DOHH2 (cell line): ENCODE results near the gene NF1.
"Not testable (repeated sequence)": the region's sequence is repeated elsewhere in the genome, so short reads cannot be mapped to it uniquely, and the experiment has no call there.

Experiments used
- H3F3A ChIP-seq: fragments of 200-600 bp; sonication (generic), shearing (Covaris generic); 2 replicates; pipeline ENCODE4 v1.6.0; 2016; ENCODE audit warnings: antibody characterized with exemption, mild to moderate bottlenecking; ENCODE audit not compliant: control insufficient read depth, insufficient read depth
- H3K27ac ChIP-seq: fragments of 200-600 bp; sonication (generic); 2 replicates; pipeline ENCODE4 v1.5.1; 2014; ENCODE audit warnings: low read depth, mild to moderate bottlenecking, low read length, moderate library complexity
- H3K27me3 ChIP-seq: fragments of 200-600 bp; sonication (generic); 2 replicates; pipeline ENCODE4 v1.6.1; 2014; ENCODE audit warnings: mild to moderate bottlenecking, low read length, mixed read lengths; ENCODE audit not compliant: control insufficient read depth
- H3K36me3 ChIP-seq: fragments of 200-600 bp; sonication (generic); 2 replicates; pipeline ENCODE4 v1.6.1; 2014; ENCODE audit warnings: mild to moderate bottlenecking, low read length, moderate library complexity, mixed read lengths; ENCODE audit not compliant: control insufficient read depth
- H3K4me1 ChIP-seq: fragments of 200-600 bp; sonication (generic); 2 replicates; pipeline ENCODE4 v1.6.1; 2014; ENCODE audit warnings: mild to moderate bottlenecking, low read length, mixed read lengths; ENCODE audit not compliant: control insufficient read depth
- H3K4me2 ChIP-seq: fragments of 200-600 bp; sonication (generic); 2 replicates; pipeline ENCODE4 v1.6.0; 2014; ENCODE audit warnings: mild to moderate bottlenecking, low read length, moderate library complexity
- H3K4me3 ChIP-seq: fragments of 200-600 bp; sonication (generic); 2 replicates; pipeline ENCODE4 v1.5.1; 2014; ENCODE audit warnings: mild to moderate bottlenecking, low read length, mixed read lengths
- H3K79me2 ChIP-seq: fragments of 200-600 bp; sonication (generic); 2 replicates; pipeline ENCODE4 v1.6.1; 2014; ENCODE audit warnings: mild to moderate bottlenecking, low read length, mixed read lengths; ENCODE audit not compliant: control insufficient read depth
- H3K9me2 ChIP-seq: fragments of 200-600 bp; sonication (generic); replicated peaks from 2 replicates; pipeline ENCODE4 v1.6.1; 2014; ENCODE audit warnings: mild to moderate bottlenecking, low read length, mixed read lengths; ENCODE audit not compliant: control insufficient read depth
- H3K9me3 ChIP-seq: fragments of 200-600 bp; sonication (generic); 2 replicates; pipeline ENCODE4 v1.6.1; 2014; ENCODE audit warnings: antibody characterized with exemption, low read length, mixed read lengths; ENCODE audit not compliant: control insufficient read depth, insufficient read depth
- H4K20me1 ChIP-seq: fragments of 200-600 bp; sonication (generic); 2 replicates; pipeline ENCODE4 v1.6.0; 2014; ENCODE audit warnings: low read depth, mild to moderate bottlenecking, antibody characterized with exemption, low read length, moderate library complexity; ENCODE audit not compliant: control insufficient read depth, insufficient read depth
- EZH2phosphoT487 ChIP-seq: fragments of 200-600 bp; sonication (generic); IDR thresholded peaks from 2 replicates; pipeline ENCODE4 v1.6.1; 2017; ENCODE audit warnings: borderline replicate concordance, mild to moderate bottlenecking, antibody characterized with exemption, low read length, moderate library complexity, mixed read lengths
- TF ChIP-seq, protein P1 (sequence below): fragments of 200-600 bp; sonication (generic); IDR thresholded peaks from one replicate; pipeline ENCODE4 v1.5.1; 2014; ENCODE audit warnings: antibody characterized with exemption, mild to moderate bottlenecking, low read depth, low read length; ENCODE audit not compliant: poor library complexity, severe bottlenecking

Gene NF1

GRCh38 chr17:31172388-31172787 is 77.6 kb downstream of the NF1 start:
- H3K27me3 ChIP-seq: no peaks in the 10 kb centered on the region
- H3K9me2 ChIP-seq: no peaks in the 10 kb centered on the region
- no peaks in the 10 kb centered on the region for H3K4me1 ChIP-seq
- H3K4me2 ChIP-seq: no peak overlapping the region
- no peaks in the 10 kb centered on the region for H3F3A ChIP-seq
- TF ChIP-seq EZH2phosphoT487: no peak
- TF ChIP-seq, protein P1, sequence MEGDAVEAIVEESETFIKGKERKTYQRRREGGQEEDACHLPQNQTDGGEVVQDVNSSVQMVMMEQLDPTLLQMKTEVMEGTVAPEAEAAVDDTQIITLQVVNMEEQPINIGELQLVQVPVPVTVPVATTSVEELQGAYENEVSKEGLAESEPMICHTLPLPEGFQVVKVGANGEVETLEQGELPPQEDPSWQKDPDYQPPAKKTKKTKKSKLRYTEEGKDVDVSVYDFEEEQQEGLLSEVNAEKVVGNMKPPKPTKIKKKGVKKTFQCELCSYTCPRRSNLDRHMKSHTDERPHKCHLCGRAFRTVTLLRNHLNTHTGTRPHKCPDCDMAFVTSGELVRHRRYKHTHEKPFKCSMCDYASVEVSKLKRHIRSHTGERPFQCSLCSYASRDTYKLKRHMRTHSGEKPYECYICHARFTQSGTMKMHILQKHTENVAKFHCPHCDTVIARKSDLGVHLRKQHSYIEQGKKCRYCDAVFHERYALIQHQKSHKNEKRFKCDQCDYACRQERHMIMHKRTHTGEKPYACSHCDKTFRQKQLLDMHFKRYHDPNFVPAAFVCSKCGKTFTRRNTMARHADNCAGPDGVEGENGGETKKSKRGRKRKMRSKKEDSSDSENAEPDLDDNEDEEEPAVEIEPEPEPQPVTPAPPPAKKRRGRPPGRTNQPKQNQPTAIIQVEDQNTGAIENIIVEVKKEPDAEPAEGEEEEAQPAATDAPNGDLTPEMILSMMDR: no peak
- H3K27ac ChIP-seq: no peak overlapping the region
- H3K4me3 ChIP-seq: no peak overlapping the region
- no peaks in the 10 kb centered on the region for H4K20me1 ChIP-seq
- no peaks in the 10 kb centered on the region for H3K79me2 ChIP-seq
- peaks cover 7% of the 10 kb centered on the region for H3K36me3 ChIP-seq
- H3K9me3 ChIP-seq: no peaks in the 10 kb centered on the region

DNA sequence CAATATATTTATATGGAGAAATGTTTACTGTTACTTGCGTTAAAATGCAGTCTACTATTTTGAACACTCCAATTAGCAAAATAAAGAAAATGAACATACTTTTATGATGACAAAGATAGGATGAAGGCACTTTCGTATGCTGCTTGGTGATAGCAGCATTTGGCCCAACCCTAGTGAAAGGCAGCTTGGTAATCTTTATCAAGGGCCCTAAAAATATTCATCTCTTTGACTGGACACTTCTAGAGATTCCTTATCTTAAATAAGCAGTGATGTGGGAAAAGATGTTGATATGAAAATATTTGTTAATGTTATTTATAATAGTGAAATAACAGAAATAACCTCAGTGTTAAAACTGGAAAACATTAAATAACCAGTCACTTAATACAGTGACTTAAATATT is 79.4 kb downstream of the NF1 start:
- H3K79me2 ChIP-seq: no peaks in the 10 kb centered on the region
- no peaks in the 10 kb centered on the region for H3K9me3 ChIP-seq
- no peak overlapping the region for H3K4me3 ChIP-seq
- no peak overlapping the region for H3K27ac ChIP-seq
- no peaks in the 10 kb centered on the region for H3K9me2 ChIP-seq
- no peaks in the 10 kb centered on the region for H4K20me1 ChIP-seq
- H3K36me3 ChIP-seq: peaks cover 7% of the 10 kb centered on the region
- H3F3A ChIP-seq: no peaks in the 10 kb centered on the region
- H3K27me3 ChIP-seq: no peaks in the 10 kb centered on the region
- no peaks in the 10 kb centered on the region for H3K4me1 ChIP-seq
- H3K4me2 ChIP-seq: no peak overlapping the region
- no peak for TF ChIP-seq EZH2phosphoT487
- TF ChIP-seq, protein P1: no peak

GRCh38 chr17:31175237-31175636 is 80.5 kb downstream of the NF1 start:
- Histone ChIP-seq H3K4me3 (no peak overlapping the region), H3K4me1 (no peaks in the 10 kb centered on the region), H3K27me3 (no peaks in the 10 kb centered on the region)

GRCh38 chr17:31176143-31176542 is 81.4 kb downstream of the NF1 start:
- not testable (repeated sequence) for H3K4me2 ChIP-seq, H4K20me1 ChIP-seq, H3K9me2 ChIP-seq, H3K4me1 ChIP-seq, H3K27ac ChIP-seq, H3K79me2 ChIP-seq, H3K36me3 ChIP-seq, H3K9me3 ChIP-seq, H3K27me3 ChIP-seq, H3F3A ChIP-seq, H3K4me3 ChIP-seq

More at GRCh38 chr17:31175237-31175636, 80.5 kb downstream of the NF1 start:
- Histone ChIP-seq H3K4me2 (no peak overlapping the region), H3K79me2 (no peaks in the 10 kb centered on the region), H3K9me3 (no peaks in the 10 kb centered on the region), H3K27ac (no peak overlapping the region), H4K20me1 (no peaks in the 10 kb centered on the region), H3K9me2 (no peaks in the 10 kb centered on the region), H3K36me3 (peaks cover 3% of the 10 kb centered on the region), H3F3A (no peaks in the 10 kb centered on the region)
- no peak for TF ChIP-seq EZH2phosphoT487
- TF ChIP-seq, protein P1: no peak

DNA sequence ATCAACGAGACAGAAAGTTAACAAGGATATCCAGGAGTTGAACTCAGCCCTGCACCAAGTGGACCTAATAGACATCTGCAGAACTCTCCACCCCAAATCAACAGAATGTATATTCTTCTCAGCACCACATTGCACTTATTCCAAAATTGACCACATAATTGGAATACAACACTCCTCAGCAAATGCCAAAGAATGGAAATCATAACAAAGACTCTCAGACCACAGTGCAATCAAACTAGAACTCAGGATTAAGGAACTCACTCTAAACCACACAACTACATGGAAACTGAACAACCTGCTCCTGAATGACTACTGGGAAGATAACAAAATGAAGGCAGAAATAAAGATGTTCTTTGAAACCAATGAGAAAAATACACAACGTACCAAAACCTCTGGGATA is 84.2 kb downstream of the NF1 start:
- not testable (repeated sequence) for H4K20me1 ChIP-seq, H3K27me3 ChIP-seq, H3K4me1 ChIP-seq, H3K27ac ChIP-seq, H3K4me2 ChIP-seq, H3K79me2 ChIP-seq, H3K4me3 ChIP-seq, H3K9me2 ChIP-seq, H3K9me3 ChIP-seq, H3F3A ChIP-seq
- peaks cover 25% of the 10 kb centered on the region for H3K36me3 ChIP-seq
